Caco-2 (cell line): ENCODE measurements around the gene DSG2. TPM values are rescaled to one million over a fixed set of nuclear protein-coding genes. Genes with fewer than 3 reads are reported as not detected.
"Not testable (repeated sequence)": the region's sequence is repeated elsewhere in the genome, so short reads cannot be mapped to it uniquely, and the experiment has no call there.

Experiments
- BruUV-seq: library from RNA; stranded (reverse); fragments of 400-500 nt; replicated peaks from 2 replicates; lab custom pipeline; 2021; lab: Mats Ljungman, UMichigan
- CTCF ChIA-PET: fragments of 300-600 bp; sonication (Branson Sonifier 250); formaldehyde crosslinking; loops from one replicate; lab custom pipeline; 2022; ENCODE audit warnings: antibody characterized with exemption; lab: Charles Lee
- POLR2A ChIA-PET: fragments of 300-600 bp; sonication (Branson Sonifier 250); formaldehyde crosslinking; loops from one replicate; lab custom pipeline; 2022; ENCODE audit warnings: antibody characterized with exemption; lab: Charles Lee
- DNase-seq, 2 experiments: peaks; one replicate each; pipeline versions ENCODE4 v3.0.0 to v3.0.0-alpha.2; 2020 to 2022
- H3K27me3 ChIP-seq: replicated peaks from 2 replicates; pipeline ENCODE4 v1.6.0; 2011; ENCODE audit warnings: low read length; ENCODE audit not compliant: control insufficient read depth, insufficient read depth
- H3K36me3 ChIP-seq: 2 replicates; pipeline ENCODE4 v1.5.1; 2011; ENCODE audit warnings: low read length; ENCODE audit not compliant: control insufficient read depth, insufficient read depth
- H3K4me1 ChIP-seq: fragments of 250-450 bp; sonication (Bioruptor Pico); 2 replicates; pipeline ENCODE4 v1.5.1; 2020; ENCODE audit warnings: mild to moderate bottlenecking
- H3K4me3 ChIP-seq: 2 replicates; pipeline ENCODE4 v1.5.1; 2011; ENCODE audit warnings: low read depth, mild to moderate bottlenecking, control low read depth, low read length
- H3K9me3 ChIP-seq: fragments of 250-450 bp; sonication (Bioruptor Pico); 2 replicates; pipeline ENCODE4 v1.5.1; 2020; ENCODE audit warnings: mild to moderate bottlenecking, moderate library complexity
- H3K27ac Mint-ChIP-seq: one replicate; pipeline ENCODE4 v1.8.0; 2022; ENCODE audit warnings: mixed read lengths; ENCODE audit not compliant: unreplicated experiment
- H3K27me3 Mint-ChIP-seq: one replicate; pipeline ENCODE4 v1.8.0; 2022; ENCODE audit warnings: mixed read lengths; ENCODE audit not compliant: insufficient read depth, unreplicated experiment
- H3K36me3 Mint-ChIP-seq: one replicate; pipeline ENCODE4 v1.8.0; 2022; ENCODE audit warnings: mild to moderate bottlenecking, mixed read lengths; ENCODE audit not compliant: insufficient read depth, unreplicated experiment
- H3K4me1 Mint-ChIP-seq: one replicate; pipeline ENCODE4 v1.8.0; 2022; ENCODE audit warnings: low read depth, mixed read lengths; ENCODE audit not compliant: unreplicated experiment
- H3K4me3 Mint-ChIP-seq: one replicate; pipeline ENCODE4 v1.8.0; 2022; ENCODE audit warnings: mild to moderate bottlenecking, moderate library complexity, mixed read lengths; ENCODE audit not compliant: unreplicated experiment
- H3K9me3 Mint-ChIP-seq: one replicate; pipeline ENCODE4 v1.8.0; 2022; ENCODE audit warnings: mixed read lengths; ENCODE audit not compliant: unreplicated experiment
- intact Hi-C: fragments of 100-400 bp; cut with micrococcal nuclease; formaldehyde crosslinking; loops from one replicate; pipeline ENCODE4 v1.10.0; 2022; ENCODE audit not compliant: unreplicated experiment
- total RNA-seq: library from RNA; stranded (reverse); gene quantifications from 2 replicates; pipeline ENCODE4 v1.2.3, GENCODE V29; 2022
- TF ChIP-seq, protein P1 (sequence below), 2 experiments: fragments of 200-600 bp in 1 of 2; IDR thresholded peaks; 1 replicate in 1 of 2; 2 replicates in 1 of 2; pipeline versions ENCODE4 v1.5.1 to v1.8.0; 2011 to 2022; ENCODE audit warnings: antibody characterized with exemption in 1 of 2, control low read depth in 1 of 2, inconsistent platforms in 1 of 2, low read depth in 1 of 2, low read length in 1 of 2, mild to moderate bottlenecking in 1 of 2, moderate library complexity in 1 of 2; ENCODE audit not compliant: insufficient read depth in 1 of 2, severe bottlenecking in 1 of 2, unreplicated experiment in 1 of 2

Gene DSG2
- total RNA-seq, 1 experiment from 2014 or later, result 32.1 TPM

DNA sequence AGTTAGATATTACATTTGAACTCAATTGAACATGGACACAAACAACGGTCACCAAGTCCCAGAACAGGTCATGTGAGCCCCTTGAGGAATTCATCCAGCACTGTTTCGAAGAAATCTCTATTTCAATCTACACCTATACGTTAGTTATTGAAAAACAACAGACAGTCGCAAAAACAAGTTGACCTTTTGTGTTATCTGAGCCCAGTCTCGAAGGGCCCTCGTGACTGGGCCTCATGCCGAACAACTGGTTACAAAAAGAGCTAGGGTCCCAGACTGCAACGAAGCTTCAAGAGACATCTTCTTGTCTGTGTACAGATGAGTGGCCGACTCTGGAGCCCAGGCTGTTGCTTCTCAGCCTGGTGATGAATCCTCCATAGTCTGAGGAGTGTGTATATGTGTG, 5.3 kb upstream of the DSG2 start:
- H3K9me3 ChIP-seq, result no peaks in the 10 kb centered on the region
- no peaks in the 10 kb centered on the region for H3K36me3 ChIP-seq
- H3K27me3 Mint-ChIP-seq, result no peaks in the 10 kb centered on the region
- H3K36me3 Mint-ChIP-seq, result peaks cover 7% of the 10 kb centered on the region
- ChIA-PET POLR2A (no interaction called here), CTCF (no interaction called here)
- H3K9me3 Mint-ChIP-seq, result peaks cover 10% of the 10 kb centered on the region
- no peaks in the 10 kb centered on the region for H3K27me3 ChIP-seq
- intact Hi-C loops, result no loop called here
- no TSS peak for BruUV-seq
- H3K27ac Mint-ChIP-seq, result no peak overlapping the region
- no peak overlapping the region for H3K4me3 Mint-ChIP-seq
- peaks cover 18% of the 10 kb centered on the region for H3K4me1 ChIP-seq
- no peaks in the 10 kb centered on the region for H3K4me1 Mint-ChIP-seq
- TF ChIP-seq, protein P1, sequence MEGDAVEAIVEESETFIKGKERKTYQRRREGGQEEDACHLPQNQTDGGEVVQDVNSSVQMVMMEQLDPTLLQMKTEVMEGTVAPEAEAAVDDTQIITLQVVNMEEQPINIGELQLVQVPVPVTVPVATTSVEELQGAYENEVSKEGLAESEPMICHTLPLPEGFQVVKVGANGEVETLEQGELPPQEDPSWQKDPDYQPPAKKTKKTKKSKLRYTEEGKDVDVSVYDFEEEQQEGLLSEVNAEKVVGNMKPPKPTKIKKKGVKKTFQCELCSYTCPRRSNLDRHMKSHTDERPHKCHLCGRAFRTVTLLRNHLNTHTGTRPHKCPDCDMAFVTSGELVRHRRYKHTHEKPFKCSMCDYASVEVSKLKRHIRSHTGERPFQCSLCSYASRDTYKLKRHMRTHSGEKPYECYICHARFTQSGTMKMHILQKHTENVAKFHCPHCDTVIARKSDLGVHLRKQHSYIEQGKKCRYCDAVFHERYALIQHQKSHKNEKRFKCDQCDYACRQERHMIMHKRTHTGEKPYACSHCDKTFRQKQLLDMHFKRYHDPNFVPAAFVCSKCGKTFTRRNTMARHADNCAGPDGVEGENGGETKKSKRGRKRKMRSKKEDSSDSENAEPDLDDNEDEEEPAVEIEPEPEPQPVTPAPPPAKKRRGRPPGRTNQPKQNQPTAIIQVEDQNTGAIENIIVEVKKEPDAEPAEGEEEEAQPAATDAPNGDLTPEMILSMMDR (IDR thresholded peaks at IDR 0.05; ENCODE audit: insufficient read depth in 1 of 2, low read depth in 1 of 2, low read length in 1 of 2, severe bottlenecking in 1 of 2, unreplicated experiment in 1 of 2), result no peak
- no peak overlapping the region for H3K4me3 ChIP-seq
- no peak for DNase-seq

DNA sequence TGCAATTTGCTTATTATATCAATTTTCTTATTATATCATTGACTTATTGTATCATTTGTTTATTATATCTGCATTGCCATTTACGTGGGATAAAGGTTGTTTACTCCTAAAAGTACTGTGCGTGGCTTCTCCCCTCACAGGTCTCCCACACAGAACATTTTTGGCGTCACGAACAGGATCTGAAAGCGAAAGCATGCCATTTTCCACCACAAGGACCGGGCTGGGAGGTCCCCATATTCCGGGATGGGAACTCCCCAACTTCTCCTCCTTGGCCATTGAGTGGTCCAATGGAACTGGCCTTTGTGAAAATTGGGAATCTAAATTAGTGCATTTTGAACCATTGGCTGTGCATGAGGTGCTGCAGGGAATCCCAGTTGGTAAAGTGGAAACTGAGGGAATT, 4.8 kb upstream of the DSG2 start:
- DNase-seq, result no peak
- BruUV-seq, result no TSS peak
- H3K27me3 Mint-ChIP-seq, result no peaks in the 10 kb centered on the region
- H3K4me1 ChIP-seq, result peaks cover 18% of the 10 kb centered on the region
- intact Hi-C loops, result no loop called here
- H3K4me3 Mint-ChIP-seq, result no peak overlapping the region
- H3K36me3 Mint-ChIP-seq, result peaks cover 7% of the 10 kb centered on the region
- no peak overlapping the region for H3K27ac Mint-ChIP-seq
- H3K9me3 ChIP-seq, result no peaks in the 10 kb centered on the region
- peaks cover 10% of the 10 kb centered on the region for H3K9me3 Mint-ChIP-seq
- TF ChIP-seq, protein P1 (IDR thresholded peaks at IDR 0.05; ENCODE audit: insufficient read depth in 1 of 2, low read depth in 1 of 2, low read length in 1 of 2, severe bottlenecking in 1 of 2, unreplicated experiment in 1 of 2), result no peak
- CTCF ChIA-PET, result no interaction called here
- no peaks in the 10 kb centered on the region for H3K4me1 Mint-ChIP-seq
- no peaks in the 10 kb centered on the region for H3K36me3 ChIP-seq
- POLR2A ChIA-PET, result no interaction called here
- no peak overlapping the region for H3K4me3 ChIP-seq
- H3K27me3 ChIP-seq, result no peaks in the 10 kb centered on the region

DNA sequence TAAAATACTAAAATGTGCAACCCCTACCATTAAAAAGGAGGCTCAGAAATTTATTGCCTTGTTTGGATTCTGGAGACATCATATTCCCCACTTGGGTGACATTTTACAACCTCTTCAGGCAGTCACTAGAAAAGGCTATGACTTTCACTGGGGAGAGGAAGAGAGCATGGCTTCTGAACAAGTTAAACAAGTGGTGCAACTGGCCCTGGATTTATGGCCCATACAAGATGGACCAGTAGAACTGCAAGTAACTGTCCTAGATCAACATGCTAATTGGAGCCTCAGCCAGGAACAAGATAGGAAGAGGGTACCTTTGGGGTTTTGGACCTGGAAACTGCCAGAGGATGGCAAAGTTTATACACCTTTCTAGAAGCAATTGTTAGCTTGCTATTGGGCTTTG, 4.0 kb upstream of the DSG2 start:
- CTCF ChIA-PET, result no interaction called here
- H3K9me3 Mint-ChIP-seq, result peaks cover 9% of the 10 kb centered on the region
- H3K4me1 Mint-ChIP-seq, result no peaks in the 10 kb centered on the region
- Histone ChIP-seq H3K36me3 (no peaks in the 10 kb centered on the region), H3K27me3 (no peaks in the 10 kb centered on the region), H3K4me3 (no peak overlapping the region), H3K4me1 (peaks cover 18% of the 10 kb centered on the region), H3K9me3 (no peaks in the 10 kb centered on the region)
- H3K4me3 Mint-ChIP-seq, result no peak overlapping the region
- H3K36me3 Mint-ChIP-seq, result peaks cover 7% of the 10 kb centered on the region
- TF ChIP-seq, protein P1 (IDR thresholded peaks at IDR 0.05; ENCODE audit: insufficient read depth in 1 of 2, low read depth in 1 of 2, low read length in 1 of 2, severe bottlenecking in 1 of 2, unreplicated experiment in 1 of 2), result no peak
- POLR2A ChIA-PET, result no interaction called here
- intact Hi-C loops, result no loop called here
- no peak overlapping the region for H3K27ac Mint-ChIP-seq
- no peak for DNase-seq
- no TSS peak for BruUV-seq
- H3K27me3 Mint-ChIP-seq, result no peaks in the 10 kb centered on the region

DNA sequence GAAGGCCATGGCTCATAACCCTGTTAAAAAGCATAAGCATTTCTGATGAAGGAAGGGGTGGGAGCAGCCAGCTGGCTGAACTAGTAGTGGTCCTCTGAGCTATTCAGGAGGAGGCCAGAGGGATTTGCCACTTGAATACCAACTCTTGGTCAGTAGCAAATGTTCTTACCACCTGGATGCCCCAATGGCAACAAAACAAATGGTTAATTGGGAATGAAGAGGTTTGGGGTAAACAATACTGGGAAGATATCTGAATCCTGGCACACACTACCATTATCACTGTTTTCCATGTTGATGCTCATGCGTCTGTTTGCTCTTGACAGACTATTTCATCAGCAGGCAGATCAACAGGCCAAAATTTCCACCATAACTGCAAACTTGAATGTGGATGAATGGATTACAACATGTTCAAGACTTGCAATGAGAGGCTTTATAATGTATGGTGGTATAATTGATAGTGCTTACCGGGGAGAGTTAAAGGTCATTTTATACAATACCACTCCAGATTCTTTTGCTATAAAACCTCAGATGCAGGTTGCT, 3.2 kb upstream of the DSG2 start:
- peaks cover 18% of the 10 kb centered on the region for H3K4me1 ChIP-seq
- H3K4me1 Mint-ChIP-seq, H3K9me3 Mint-ChIP-seq, POLR2A ChIA-PET, H3K4me3 Mint-ChIP-seq, DNase-seq, H3K36me3 Mint-ChIP-seq, H3K9me3 ChIP-seq, H3K27me3 ChIP-seq, H3K4me3 ChIP-seq, H3K36me3 ChIP-seq, CTCF ChIA-PET, H3K27ac Mint-ChIP-seq, BruUV-seq, H3K27me3 Mint-ChIP-seq: not testable (repeated sequence)
- intact Hi-C loops, result loop anchor here (5.0 kb wide), 1 partner anchor 232 kb away; no protein-coding TSS in a partner anchor
